ENCODE measurements around the gene GIGYF1. TPM values are rescaled to one million over a fixed set of nuclear protein-coding genes. Genes with fewer than 3 reads are reported as not detected.

Gene GIGYF1
- total and polyA plus RNA-seq, 2 of the 13 experiments (the other 11 are each of a cell fraction or from before 2014, with no cell fraction given): 7.6 to 16.1 TPM

DNA sequence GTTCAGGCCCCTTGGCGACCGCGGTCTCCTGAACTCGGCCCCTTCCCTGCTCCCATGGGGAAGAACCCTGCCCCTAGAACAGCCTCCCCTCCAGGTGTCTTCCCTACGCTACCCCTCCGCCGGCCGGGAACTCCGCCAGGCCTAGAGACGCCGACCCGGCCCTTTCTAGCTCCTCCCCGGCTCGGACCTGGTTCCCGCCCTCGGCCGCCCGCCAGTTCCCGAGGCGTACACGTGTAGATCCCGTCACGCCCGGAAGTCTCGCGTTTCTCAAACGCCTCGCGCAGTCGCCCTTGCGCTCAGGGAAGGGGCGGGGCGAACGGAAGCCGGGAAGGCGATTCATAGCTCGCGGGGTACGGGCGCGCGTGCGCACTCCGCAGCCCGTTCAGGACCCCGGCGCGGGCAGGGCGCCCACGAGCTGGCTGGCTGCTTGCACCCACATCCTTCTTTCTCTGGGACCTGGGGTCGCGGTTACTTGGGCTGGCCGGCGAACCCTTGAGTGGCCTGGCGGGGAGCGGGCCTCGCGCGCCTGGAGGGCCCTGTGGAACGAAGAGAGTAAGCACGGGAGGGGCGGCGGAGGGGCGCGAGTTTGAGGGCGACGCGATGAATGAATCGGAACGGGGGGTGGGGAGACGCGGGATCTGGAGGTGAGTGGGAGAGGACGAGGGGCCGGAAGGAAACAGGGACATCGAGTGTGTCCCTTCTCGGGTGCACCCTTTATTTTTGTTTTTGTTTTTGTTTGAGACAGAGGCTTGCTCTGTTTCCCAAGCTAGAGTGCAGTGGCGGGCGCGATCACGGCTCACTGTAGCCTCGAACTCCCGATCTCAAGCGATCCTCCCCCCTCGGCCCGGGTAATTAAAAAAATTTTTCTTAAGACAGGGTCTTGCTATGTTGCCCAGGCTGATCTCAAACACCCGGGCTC lies 12.0 kb upstream of the GIGYF1 start, which contains the start of gene POP7 (continued):
- TF ChIP-seq CEBPB (IDR thresholded peaks at IDR 0.05; ENCODE audit: borderline replicate concordance, low read depth, low read length): no peak
- no peak for TF ChIP-seq TP53 (CRISPR knock-in tag; conservative IDR thresholded peaks at IDR 0.05)
- no peak; the same call in 1 of the 2 replicates for TF ChIP-seq FIP1L1 (IDR thresholded peaks at IDR 0.05; ENCODE audit: borderline replicate concordance, insufficient read depth, low read depth, low read length)
- TF ChIP-seq, protein P1, sequence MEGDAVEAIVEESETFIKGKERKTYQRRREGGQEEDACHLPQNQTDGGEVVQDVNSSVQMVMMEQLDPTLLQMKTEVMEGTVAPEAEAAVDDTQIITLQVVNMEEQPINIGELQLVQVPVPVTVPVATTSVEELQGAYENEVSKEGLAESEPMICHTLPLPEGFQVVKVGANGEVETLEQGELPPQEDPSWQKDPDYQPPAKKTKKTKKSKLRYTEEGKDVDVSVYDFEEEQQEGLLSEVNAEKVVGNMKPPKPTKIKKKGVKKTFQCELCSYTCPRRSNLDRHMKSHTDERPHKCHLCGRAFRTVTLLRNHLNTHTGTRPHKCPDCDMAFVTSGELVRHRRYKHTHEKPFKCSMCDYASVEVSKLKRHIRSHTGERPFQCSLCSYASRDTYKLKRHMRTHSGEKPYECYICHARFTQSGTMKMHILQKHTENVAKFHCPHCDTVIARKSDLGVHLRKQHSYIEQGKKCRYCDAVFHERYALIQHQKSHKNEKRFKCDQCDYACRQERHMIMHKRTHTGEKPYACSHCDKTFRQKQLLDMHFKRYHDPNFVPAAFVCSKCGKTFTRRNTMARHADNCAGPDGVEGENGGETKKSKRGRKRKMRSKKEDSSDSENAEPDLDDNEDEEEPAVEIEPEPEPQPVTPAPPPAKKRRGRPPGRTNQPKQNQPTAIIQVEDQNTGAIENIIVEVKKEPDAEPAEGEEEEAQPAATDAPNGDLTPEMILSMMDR (CRISPR knock-in tag; IDR thresholded peaks at IDR 0.05): no peak
- no peak for TF ChIP-seq FOXP1 (IDR thresholded peaks at IDR 0.05)
- peak; percentile 8; the same call in 1 of the 2 replicates for TF ChIP-seq FOXP1 (CRISPR knock-in tag; IDR thresholded peaks at IDR 0.05)
- TF ChIP-seq DPF2 (CRISPR knock-in tag; IDR thresholded peaks at IDR 0.05; ENCODE audit: borderline replicate concordance, low read depth): no peak
- no peak for TF ChIP-seq ZNF205 (CRISPR knock-in tag; IDR thresholded peaks at IDR 0.05)
- no peak for TF ChIP-seq ZSCAN12 (CRISPR knock-in tag; IDR thresholded peaks at IDR 0.05)
- no peak for TF ChIP-seq SUZ12 (IDR thresholded peaks at IDR 0.05; ENCODE audit: low read depth, low read length)
- TF ChIP-seq DMAP1 (CRISPR knock-in tag; IDR thresholded peaks at IDR 0.05): peak; percentile 93
- peak; percentile 79 for TF ChIP-seq ZNF335 (CRISPR knock-in tag; IDR thresholded peaks at IDR 0.05)
- no peak for TF ChIP-seq PAF1 (CRISPR knock-in tag; IDR thresholded peaks at IDR 0.05)
- TF ChIP-seq, protein P2, sequence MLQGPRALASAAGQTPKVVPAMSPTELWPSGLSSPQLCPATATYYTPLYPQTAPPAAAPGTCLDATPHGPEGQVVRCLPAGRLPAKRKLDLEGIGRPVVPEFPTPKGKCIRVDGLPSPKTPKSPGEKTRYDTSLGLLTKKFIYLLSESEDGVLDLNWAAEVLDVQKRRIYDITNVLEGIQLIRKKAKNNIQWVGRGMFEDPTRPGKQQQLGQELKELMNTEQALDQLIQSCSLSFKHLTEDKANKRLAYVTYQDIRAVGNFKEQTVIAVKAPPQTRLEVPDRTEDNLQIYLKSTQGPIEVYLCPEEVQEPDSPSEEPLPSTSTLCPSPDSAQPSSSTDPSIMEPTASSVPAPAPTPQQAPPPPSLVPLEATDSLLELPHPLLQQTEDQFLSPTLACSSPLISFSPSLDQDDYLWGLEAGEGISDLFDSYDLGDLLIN (CRISPR knock-in tag; IDR thresholded peaks at IDR 0.05; ENCODE audit: borderline replicate concordance): no peak
- no peak for TF ChIP-seq ZNF615 (CRISPR knock-in tag; IDR thresholded peaks at IDR 0.05; ENCODE audit: borderline replicate concordance)
- 0 out of 2 replicates have a peak, but pooled peaks have one; percentile 74 for TF ChIP-seq SALL1 (CRISPR knock-in tag; IDR thresholded peaks at IDR 0.05)
- TF ChIP-seq, protein P3, sequence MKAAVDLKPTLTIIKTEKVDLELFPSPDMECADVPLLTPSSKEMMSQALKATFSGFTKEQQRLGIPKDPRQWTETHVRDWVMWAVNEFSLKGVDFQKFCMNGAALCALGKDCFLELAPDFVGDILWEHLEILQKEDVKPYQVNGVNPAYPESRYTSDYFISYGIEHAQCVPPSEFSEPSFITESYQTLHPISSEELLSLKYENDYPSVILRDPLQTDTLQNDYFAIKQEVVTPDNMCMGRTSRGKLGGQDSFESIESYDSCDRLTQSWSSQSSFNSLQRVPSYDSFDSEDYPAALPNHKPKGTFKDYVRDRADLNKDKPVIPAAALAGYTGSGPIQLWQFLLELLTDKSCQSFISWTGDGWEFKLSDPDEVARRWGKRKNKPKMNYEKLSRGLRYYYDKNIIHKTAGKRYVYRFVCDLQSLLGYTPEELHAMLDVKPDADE (CRISPR knock-in tag; IDR thresholded peaks at IDR 0.05): no peak
- TF ChIP-seq ZNF207 (IDR thresholded peaks at IDR 0.05; ENCODE audit: borderline replicate concordance): no peak
- peak; percentile 86; the same call in 1 of the 2 replicates for TF ChIP-seq KAT8 (CRISPR knock-in tag; IDR thresholded peaks at IDR 0.05)
- TF ChIP-seq PPARG (CRISPR knock-in tag; conservative IDR thresholded peaks at IDR 0.05): peak; percentile 55; the same call in 1 of the 2 replicates
- no peak for TF ChIP-seq WIZ (CRISPR knock-in tag; IDR thresholded peaks at IDR 0.05)
- peak; percentile 38; the same call in 1 of the 2 replicates for TF ChIP-seq ESRRA (CRISPR knock-in tag; IDR thresholded peaks at IDR 0.05; ENCODE audit: low read depth)
- no peak for TF ChIP-seq MYNN (CRISPR knock-in tag; IDR thresholded peaks at IDR 0.05; ENCODE audit: low read depth)
- TF ChIP-seq, protein P4, sequence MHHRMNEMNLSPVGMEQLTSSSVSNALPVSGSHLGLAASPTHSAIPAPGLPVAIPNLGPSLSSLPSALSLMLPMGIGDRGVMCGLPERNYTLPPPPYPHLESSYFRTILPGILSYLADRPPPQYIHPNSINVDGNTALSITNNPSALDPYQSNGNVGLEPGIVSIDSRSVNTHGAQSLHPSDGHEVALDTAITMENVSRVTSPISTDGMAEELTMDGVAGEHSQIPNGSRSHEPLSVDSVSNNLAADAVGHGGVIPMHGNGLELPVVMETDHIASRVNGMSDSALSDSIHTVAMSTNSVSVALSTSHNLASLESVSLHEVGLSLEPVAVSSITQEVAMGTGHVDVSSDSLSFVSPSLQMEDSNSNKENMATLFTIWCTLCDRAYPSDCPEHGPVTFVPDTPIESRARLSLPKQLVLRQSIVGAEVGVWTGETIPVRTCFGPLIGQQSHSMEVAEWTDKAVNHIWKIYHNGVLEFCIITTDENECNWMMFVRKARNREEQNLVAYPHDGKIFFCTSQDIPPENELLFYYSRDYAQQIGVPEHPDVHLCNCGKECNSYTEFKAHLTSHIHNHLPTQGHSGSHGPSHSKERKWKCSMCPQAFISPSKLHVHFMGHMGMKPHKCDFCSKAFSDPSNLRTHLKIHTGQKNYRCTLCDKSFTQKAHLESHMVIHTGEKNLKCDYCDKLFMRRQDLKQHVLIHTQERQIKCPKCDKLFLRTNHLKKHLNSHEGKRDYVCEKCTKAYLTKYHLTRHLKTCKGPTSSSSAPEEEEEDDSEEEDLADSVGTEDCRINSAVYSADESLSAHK (CRISPR knock-in tag; IDR thresholded peaks at IDR 0.05; ENCODE audit: borderline replicate concordance): no peak
- TF ChIP-seq ZNF264 (CRISPR knock-in tag; IDR thresholded peaks at IDR 0.05): peak; percentile 39; the same call in 1 of the 2 replicates

Measured in HepG2 (cell line).